HS-5 (cell line): ENCODE data around the gene DLEC1.

Experiments used
- DNase-seq: peaks from one replicate; pipeline ENCODE4 v3.0.0-alpha.2; 2012; ENCODE audit warnings: low read depth

Gene DLEC1, protein sequence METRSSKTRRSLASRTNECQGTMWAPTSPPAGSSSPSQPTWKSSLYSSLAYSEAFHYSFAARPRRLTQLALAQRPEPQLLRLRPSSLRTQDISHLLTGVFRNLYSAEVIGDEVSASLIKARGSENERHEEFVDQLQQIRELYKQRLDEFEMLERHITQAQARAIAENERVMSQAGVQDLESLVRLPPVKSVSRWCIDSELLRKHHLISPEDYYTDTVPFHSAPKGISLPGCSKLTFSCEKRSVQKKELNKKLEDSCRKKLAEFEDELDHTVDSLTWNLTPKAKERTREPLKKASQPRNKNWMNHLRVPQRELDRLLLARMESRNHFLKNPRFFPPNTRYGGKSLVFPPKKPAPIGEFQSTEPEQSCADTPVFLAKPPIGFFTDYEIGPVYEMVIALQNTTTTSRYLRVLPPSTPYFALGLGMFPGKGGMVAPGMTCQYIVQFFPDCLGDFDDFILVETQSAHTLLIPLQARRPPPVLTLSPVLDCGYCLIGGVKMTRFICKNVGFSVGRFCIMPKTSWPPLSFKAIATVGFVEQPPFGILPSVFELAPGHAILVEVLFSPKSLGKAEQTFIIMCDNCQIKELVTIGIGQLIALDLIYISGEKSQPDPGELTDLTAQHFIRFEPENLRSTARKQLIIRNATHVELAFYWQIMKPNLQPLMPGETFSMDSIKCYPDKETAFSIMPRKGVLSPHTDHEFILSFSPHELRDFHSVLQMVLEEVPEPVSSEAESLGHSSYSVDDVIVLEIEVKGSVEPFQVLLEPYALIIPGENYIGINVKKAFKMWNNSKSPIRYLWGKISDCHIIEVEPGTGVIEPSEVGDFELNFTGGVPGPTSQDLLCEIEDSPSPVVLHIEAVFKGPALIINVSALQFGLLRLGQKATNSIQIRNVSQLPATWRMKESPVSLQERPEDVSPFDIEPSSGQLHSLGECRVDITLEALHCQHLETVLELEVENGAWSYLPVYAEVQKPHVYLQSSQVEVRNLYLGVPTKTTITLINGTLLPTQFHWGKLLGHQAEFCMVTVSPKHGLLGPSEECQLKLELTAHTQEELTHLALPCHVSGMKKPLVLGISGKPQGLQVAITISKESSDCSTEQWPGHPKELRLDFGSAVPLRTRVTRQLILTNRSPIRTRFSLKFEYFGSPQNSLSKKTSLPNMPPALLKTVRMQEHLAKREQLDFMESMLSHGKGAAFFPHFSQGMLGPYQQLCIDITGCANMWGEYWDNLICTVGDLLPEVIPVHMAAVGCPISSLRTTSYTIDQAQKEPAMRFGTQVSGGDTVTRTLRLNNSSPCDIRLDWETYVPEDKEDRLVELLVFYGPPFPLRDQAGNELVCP (N-terminal part only)

DNA sequence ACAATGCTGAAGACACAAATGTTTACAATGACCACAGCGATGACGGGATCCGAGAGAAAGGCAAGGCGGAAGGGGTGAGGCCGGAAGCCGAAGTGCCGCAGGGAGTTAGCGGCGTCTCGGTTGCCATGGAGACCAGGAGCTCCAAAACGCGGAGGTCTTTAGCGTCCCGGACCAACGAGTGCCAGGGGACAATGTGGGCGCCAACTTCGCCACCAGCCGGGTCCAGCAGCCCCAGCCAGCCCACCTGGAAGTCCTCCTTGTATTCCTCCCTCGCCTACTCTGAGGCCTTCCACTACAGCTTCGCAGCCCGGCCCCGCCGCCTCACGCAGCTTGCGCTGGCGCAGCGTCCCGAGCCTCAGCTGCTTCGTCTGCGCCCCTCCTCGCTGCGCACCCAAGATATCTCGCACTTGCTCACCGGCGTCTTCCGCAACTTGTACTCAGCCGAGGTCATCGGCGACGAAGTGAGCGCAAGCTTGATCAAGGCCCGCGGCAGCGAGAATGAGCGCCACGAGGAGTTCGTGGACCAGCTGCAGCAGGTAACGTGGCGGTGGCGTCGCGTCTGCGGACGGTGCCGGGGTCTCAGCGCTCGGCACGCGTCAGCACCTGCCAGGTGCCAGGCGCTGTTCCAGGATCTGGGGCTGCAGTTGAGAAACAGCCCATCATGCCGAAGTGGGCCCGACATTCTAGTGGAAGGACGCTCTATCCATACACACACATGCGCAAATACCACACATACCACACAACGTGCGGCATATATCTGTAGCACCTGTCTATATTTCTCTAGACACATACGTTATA is at the start of gene DLEC1:
TSS of gene DLEC1 (plus strand) at position 108 of the 798 bp plus-strand sequence. CDS start at position 126, 18 bp downstream.
- no peak for DNase-seq

DNA sequence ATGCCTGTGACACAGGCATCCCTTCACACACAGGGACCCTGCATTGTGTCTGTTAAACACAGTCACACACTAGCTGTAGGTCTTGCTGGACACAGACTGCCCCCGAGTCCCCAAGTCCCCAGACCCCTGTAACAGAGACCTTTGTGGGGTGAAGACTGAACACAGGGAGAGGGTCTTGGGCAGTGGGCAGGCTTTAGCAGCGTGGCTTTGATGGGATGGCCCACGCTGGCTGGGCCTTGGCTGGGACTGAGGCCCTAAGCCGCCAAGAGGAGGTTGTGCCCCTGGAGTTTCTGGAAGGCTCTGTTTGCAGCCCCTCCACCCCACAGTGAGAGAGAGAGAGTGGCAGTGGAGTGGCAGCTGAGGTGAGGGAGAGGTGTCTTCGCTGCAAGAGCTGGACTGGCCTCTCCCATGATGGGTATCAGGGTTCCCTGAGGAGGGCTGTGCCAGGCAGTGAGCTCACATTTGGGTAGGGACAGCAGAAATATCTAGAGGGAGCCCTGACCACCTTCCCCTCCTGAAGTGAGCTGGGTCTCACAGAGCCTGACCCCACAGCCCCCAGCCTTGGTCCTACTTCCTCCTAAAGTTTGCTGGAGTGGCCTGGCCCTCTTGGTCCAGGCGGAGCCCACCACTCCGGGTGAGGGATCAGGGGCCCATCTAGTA is 49.1 kb upstream of the DLEC1 start:
- DNase-seq, result no peak

DNA sequence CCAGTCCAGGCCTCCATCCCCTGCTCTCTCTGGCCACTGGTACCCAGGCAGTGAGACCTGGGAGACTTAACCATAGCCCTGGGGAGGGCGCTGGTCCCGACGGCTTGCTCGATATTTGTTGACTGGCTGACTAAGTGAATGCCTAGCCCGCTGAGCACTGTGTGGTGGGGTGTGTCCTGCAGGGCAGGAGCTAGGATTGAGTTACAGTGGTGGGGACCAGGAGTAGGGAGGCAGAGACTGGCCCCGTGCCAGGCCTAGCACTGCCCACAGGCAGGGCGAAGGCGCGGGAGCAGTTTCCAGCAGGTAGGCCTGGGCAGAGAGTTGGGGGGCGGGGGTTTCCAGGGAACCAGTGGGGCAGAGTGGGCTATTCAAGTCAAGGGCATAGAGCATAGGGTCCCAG is 48.5 kb upstream of the DLEC1 start, which contains the start of gene VILL:
TSS of gene VILL (plus strand) at position 260 of the 400 bp plus-strand sequence. CDS start 2,887 bp downstream, outside the sequence.
- DNase-seq, result no peak

DNA sequence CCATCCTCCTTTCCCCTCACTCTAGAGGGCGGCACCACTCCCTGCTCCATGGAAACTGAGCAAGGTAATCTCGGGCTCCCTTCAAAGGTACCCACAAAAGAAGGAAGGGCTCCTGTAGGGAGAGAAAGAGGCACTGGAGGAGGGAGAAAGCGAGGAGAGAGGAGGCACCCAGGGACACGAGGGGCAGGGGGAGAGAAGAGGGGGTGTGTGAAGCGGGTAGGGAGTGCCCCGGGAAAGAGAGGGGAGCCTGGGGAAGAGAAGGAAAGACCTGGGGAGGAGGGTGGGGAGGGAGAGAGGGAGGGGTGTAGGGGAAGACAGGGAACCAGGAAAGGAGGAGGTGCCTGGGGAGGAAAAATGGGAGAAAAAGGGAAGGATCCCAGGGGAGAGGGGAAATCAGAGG is 47.9 kb upstream of the DLEC1 start:
- DNase-seq, result no peak

DNA sequence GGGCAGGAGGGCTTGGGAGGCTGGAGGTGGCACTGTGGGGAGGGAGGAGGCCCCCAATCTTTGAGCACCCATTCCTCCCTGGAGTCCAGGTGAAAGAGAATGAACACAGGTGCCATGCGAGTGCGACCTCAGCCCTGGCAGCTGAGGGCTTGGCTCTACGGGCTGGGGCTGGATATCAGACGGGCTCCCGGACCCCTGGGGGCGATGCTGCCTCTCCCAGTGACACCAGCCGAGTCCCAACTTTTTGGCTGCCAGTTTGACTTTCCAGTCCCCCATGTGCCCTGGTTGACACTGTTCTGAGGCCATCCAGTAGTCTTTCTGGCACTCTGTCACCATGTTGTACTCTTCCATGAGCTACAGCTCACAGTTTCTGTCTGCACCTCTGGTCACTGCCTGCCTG is 47.2 kb upstream of the DLEC1 start:
- DNase-seq, result no peak

DNA sequence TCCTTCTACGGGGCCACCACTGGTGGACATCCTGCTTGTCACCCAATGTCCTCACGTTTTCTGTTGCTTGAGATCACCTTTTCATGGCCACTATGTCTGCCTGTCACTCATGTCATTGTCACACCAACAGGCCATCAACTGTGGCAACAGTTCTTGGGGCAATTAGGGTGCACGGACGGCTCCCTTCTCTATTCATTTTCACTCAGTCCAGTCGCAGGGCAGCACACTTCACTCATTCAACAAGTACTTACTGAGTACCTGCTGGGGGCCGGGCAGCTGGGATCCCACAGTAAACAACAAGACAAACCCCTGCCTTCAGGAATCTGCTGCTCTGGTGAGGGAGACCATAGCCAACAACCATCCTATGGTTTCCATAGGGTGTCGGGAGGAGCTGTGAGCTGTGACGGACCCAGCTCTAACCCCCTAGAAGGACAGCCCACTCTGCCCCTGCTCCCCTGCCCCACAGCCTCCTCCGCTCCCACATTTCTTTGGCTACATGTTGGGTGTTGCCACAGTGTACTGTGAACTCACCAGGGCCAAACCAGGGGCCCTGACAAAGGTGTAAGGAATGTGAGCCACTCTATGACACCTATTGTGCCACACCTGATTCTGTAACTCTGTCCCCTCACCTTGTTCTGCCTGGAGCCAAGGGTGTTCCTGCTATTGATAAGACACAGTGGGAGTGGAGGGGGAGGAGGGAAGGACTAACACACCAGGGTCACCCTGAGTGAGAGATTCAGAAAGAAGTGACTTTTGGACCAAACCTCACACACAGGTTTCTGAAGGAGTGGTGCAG is 46.5 kb upstream of the DLEC1 start:
- no peak for DNase-seq

DNA sequence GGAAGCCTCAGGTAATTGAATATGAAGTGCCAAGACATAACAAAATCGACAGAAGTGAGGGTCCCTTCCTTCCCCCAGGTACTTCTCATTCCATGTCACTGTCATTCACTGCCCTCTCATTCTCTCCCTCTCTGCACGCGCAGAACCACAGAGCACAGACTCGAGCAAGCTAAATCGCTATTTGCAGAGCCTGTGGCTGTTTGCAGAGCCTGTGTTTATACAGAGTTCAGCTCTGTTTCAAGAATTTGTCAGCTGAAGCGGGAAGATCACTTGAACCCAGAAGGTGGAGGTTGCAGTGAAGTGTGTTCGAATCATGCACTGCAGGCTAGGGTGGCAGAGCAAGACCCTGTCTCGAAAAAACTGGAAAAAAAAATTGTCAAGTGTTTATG is 45.9 kb upstream of the DLEC1 start:
- DNase-seq, result no peak

DNA sequence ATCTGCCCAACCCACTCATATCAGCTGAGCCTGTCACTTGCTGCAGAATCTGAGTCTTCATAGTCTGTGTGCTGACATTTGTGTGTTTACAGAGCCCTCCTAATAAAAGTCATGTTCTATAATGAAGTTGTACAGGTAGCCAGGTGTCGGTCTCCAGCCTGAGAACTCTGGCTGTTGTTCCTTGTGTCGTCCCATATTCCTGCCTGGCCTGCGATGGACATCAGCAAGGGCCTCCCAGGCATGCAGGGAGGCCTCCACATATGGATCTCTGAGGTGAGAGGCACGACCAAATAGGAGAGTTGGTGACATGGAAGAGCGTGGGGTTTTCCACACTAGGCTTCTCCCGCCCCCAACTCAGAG is 45.6 kb upstream of the DLEC1 start:
- DNase-seq, result no peak

DNA sequence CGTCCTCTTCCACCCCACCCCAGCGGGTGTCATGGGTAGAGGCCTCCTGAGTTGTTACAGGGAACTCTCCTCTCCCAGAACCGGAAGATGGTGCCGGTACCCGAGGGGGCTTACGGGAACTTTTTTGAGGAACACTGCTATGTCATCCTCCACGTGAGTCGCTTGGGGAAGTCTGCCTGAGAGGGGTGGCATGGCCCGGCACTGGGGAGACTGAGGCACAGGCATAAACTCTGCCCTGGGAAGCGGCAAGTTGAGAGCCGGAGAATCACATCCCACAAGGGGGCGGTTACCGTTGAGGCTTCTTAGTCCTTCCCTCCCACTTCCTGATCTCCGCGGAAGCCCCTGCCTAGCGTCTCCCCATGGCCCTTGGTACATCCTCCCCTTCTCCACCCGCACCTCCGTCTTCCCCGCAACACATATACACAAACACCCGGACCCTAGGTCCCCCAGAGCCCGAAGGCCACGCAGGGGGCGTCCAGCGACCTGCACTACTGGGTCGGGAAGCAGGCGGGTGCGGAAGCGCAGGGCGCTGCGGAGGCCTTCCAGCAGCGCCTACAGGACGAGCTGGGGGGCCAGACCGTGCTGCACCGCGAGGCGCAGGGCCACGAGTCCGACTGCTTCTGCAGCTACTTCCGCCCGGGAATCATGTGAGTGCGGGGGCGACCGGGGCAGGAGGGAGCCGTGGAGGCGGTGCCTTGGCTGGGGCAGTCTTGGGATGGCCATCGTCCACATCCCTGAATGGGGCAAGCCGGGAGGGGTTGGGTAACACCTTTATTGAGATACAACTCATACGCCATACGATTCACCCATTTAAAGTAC is 45.0 kb upstream of the DLEC1 start:
- peak; percentile 29 for DNase-seq

DNA sequence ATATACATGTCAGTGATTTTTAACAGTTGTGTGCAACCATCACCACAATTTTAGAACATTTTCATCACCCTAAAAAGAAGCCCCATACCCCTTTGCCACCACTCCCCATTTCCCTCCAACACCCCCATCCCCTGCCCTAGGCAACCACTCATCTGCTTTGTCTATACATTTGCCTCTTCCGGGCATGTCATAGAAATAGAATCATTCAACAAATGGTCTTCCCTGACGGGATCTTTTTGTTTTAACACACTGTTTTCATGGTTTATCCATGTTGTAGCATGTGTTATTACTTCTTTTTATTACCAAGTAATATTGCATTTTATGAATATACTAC is 44.4 kb upstream of the DLEC1 start:
- DNase-seq, result no peak

DNA sequence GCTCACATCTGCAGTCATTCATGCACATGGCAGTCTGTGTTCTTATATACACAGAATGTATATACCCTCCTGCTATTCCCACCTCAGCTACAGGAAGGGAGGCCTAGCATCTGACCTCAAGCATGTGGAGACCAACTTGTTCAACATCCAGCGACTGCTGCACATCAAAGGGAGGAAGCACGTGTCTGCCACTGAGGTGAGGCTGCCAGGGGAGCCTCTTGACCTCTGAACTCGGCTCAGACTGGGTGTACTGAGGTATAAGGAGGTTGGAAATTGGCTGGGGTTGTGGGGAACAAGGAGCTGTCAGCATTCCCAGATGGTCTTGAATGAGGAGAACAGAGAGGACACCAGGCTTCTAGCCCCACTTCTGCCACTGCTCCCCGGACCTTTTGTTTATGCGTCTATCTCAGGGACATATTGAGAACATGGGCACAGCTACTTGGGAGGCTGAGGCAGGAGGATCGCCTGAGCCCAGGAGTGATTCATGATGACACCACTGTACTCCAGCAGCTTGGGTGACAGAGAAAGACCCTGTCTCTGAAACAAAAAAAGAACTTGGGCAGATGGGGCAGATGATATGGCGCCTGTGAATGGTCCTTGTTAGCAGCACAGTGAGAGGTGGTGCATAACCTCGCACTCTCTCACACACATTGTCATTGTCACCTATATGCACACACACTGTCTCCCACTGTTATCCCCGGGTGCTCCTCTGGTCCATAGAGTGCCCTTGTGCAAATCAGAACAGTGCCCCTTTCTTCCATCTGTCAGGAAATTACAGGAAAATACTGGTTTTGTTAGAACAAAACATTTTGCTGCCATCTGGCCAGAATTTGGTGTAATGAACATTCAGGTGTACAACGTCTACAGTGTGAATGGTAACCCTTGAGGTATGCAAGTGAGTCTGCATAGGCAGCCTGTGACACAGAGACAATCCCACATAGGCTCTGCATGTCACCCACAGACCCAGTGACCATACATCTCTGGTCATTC is 43.1 kb upstream of the DLEC1 start:
- no peak for DNase-seq

DNA sequence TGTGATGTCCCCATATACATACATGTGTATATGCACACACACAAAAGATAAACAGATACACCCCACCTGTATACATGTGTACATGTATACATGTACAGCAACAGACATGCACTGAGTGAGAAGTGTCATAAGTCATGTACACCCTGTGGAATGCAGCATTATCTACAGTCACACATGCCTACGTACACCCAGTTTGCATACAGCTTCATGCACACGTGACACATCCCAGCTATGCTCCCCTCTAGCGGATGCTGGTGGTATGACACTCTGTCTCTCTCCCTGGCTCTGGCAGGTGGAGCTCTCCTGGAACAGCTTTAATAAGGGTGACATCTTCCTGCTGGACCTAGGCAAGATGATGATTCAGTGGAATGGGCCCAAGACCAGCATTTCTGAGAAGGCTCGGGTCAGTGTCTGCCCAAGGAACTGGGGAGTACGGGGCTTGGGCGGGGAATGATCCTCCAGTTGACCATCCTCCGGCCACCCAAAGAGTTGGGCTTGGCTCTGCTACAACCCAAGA is 42.2 kb upstream of the DLEC1 start:
- peak; percentile 60 for DNase-seq

DNA sequence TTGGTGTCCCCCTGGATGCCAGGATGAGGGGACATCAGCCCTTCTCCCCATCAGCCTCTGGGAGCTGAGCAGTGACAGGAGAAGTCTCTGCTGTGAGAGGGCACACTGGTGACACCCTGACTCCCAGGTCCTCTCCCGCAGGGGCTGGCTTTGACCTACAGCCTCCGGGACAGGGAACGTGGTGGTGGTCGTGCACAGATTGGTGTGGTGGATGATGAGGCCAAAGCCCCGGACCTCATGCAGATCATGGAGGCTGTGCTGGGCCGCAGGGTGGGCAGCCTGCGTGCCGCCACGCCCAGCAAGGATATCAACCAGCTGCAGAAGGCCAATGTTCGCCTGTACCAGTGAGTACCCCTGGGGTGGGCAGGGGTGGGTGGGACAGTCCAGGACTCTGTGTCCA is 41.7 kb upstream of the DLEC1 start:
- no peak for DNase-seq

DNA sequence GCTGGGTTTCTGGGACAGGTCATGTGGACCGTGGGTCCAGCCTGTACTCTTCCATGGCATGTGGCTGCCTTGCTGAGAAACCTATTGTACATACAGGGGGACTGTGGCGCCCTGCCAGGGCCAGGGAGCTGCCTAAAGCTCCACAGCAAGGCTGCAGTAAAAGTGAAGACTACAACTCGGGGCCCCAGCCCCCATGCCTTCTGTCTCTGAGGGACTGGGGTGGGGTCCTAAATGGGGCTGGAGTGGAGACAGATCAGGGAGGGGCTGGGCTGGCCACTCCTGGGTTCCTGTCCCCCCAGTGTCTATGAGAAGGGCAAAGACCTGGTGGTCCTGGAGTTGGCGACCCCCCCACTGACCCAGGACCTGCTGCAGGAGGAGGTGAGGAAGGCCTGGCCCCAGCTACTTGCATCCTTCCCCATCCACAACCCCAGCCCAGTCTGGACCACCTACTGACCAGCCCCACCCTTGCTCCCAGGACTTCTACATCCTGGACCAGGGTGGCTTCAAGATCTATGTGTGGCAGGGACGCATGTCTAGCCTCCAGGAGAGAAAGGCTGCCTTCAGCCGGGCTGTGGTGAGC is 41.1 kb upstream of the DLEC1 start:
- DNase-seq, result no peak

DNA sequence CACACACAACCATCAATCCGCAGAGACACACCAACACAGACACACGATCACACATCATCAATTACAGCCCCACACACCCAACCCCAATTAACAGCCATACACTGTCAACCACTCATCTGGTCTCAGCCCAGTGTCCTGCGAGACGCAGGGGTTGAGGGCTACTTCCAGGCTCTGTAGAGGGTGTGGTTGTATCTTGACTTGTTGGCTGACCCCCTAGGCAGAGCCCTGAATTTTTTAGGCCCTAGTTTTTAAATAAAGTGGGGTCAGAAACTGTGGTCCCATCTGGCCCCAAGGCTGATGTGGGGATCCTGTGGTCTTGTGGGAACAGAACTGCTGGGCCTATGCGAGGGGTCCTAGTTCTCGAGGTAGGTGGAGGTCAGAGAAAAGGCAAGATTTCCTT is 39.2 kb upstream of the DLEC1 start:
- no peak for DNase-seq

DNA sequence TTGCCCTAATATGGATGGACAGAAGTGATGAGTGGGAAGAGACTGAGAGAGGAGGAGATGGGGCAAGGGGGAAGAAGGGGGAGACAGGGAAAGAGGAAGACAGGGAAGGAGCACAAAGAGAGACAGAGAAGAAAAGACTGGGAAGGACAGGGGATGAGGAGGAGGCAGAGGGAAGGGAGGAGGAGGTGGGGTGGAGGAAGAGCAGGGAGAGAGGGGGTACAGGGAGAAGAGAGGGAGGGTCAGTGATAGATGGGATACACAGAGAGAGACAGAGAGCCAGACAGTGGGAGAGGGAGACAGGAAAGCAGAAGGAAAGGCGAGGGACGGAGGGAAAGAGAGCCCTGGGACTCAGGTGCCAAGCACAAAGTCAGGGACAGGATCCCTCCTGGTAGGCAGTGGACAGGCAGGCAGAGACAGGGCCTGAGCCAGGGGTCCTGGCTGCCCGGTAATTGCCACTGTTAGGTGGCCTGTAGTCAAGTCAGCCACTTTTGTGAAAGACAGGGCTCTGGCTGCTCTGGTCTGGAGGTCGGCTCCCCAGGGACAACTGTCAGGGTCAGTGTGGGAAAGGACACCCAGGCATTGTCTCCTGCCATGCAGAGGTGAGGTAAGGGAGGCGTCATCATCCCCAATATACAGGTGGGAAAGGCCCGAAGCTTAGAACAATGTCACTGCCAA is 38.6 kb upstream of the DLEC1 start:
- DNase-seq, result no peak

DNA sequence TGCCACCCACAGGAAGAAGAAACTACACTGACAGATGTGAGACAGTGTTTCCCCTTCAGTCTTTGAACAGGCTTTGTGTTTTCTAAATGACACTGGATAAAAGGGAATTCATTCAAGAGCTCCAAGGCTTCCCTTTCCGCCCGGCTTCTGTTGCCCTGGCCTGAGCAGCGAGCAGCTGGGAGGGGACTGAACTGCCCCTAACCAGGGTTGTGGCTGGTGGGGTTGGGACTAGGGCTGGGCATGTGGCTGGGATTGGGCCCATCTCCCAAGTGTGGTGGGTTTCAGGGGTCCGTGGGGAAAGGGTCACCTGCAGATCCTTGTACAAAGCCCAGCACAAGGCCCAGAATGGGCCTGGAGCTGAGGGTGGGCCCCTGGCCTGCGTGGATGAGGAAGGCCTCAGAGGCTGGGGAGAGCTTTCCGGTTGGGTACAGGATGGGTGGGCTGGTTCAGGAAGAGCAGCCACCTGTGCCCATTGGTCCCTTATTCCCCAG is 38.0 kb upstream of the DLEC1 start:
- no peak for DNase-seq
